ENCODE results near the gene STMP1.
"Not testable (repeated sequence)": the region's sequence is repeated elsewhere in the genome, so short reads cannot be mapped to it uniquely, and the experiment has no call there.

Gene STMP1

GRCh38 chr7:135661311-135662122 is 797 bp upstream of the STMP1 start:
- DNase-seq, result peak in 7 of 42 donors; percentile 9 to 32 (median 19)
- intact Hi-C loops (cut with DNase I), result loop anchor here (2.0 kb wide), 1 partner anchor 315 kb away; the partner anchor contains the start of gene MTPN

GRCh38 chr7:135662123-135662372 is 266 bp upstream of the STMP1 start:
- intact Hi-C loops (cut with DNase I), result loop anchor here (2.0 kb wide), 1 partner anchor 315 kb away; the partner anchor contains the start of gene MTPN
- no peak for DNase-seq

GRCh38 chr7:135664046-135664589 is 1.8 kb downstream of the STMP1 start:
- intact Hi-C loops (cut with DNase I), result no loop called here
- DNase-seq, result no peak

DNA sequence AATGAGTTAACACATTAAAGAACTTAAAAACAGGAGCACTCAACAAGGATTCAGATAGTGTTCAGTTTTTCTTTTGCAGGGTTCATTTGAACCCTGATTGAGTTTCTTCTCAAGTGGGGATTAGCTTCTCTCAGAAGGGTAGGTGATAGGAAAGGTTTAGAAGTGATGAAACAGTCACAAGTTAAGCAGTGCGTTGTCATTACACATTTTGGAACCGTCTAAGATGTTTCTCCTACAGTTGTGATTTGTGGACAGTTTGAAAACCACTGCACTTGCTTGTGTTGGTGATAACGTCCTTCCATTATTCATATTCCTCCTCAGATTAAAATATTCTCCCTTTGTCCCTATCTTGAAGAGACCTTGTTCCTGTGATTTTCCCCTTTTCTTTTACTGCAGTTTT is 2.7 kb downstream of the STMP1 start:
- no peak for DNase-seq
- intact Hi-C loops (cut with DNase I), result no loop called here

DNA sequence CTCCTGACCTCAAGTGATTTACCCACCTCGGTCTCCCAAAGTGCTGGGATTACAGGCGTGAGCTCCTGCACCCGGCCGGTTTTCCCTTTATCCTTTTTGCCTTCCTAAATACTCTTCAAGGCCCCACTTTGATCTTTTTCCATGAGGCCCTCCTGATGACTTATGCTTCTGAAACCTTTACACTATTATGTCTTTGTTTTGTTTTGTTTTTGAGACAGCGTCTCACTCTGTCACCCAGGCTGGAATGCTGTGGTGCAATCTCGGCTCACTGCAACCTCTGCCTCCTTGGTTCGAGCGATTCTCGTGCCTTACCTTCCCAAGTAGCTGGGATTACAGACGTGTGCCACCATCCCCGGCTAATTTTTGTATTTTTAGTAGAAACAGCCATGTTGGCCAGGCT is 3.8 kb downstream of the STMP1 start:
- DNase-seq, result no peak
- intact Hi-C loops (cut with DNase I), result no loop called here

DNA sequence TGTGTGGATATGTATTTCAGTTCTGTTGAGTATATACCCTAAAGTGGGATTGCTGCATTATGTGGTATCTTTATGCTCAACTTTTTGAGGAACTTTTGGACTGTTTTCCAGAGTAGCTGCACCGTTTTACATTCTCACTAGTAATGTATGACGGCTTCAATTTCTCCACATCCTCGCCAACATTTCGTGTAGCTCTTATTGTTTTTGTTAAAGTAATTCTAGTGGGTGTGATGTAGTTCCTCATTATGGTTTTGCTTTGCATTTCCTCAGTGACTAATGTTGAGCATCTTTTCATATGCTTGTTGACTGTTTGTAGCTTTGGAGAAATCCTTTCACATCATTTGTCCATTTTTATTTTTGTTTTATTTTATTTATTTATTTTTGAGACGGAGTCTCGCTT is 4.5 kb downstream of the STMP1 start:
- intact Hi-C loops (cut with DNase I), result no loop called here

DNA sequence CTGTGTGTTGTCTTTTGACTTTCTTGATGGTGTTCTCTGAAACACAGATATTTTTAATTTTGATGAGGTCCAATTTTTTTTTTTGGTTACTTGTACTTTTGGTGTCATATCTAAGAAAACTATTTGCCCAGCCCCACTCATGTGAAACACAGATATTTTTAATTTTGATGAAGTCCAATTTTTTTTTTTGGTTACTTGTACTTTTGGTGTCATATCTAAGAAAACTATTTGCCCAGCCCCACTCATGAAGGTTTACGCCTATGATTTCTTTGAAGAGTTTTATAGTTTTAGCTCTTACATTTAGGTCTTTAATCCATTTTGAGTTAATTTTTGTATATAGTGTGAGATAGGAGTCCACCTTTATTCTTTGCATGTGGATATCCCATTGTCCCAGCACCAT is 5.3 kb downstream of the STMP1 start:
- DNase-seq; intact Hi-C loops (cut with DNase I): not testable (repeated sequence)

More for the DNA sequence above, 4.5 kb downstream of the STMP1 start:
- DNase-seq, result no peak

GRCh38 chr7:135668852-135669395 is 6.6 kb downstream of the STMP1 start:
- intact Hi-C loops (cut with DNase I), result not testable (repeated sequence)

DNA sequence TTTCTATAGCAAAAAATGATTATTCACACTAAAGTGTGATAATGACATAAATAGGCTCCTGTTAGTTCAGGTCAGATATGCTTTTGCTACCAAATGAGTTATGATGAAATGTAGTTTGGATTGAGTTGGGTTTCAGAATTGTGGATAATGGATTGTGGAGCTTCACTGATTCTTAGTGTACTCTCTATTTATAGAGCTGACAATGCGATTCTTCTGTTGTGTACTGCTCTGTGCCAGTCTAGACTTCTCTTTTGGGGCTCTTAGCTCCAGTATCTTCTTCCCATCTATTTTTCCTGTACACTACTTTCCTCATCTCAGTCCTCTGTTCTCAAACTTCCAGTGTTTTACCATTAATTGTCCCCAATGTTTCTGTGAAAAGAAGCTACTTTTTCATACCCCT is 7.5 kb downstream of the STMP1 start:
- intact Hi-C loops (cut with DNase I), result no loop called here

More at GRCh38 chr7:135668852-135669395, 6.6 kb downstream of the STMP1 start:
- peak in 3 of 42 donors; percentile 9 to 48 (median 24) for DNase-seq

DNA sequence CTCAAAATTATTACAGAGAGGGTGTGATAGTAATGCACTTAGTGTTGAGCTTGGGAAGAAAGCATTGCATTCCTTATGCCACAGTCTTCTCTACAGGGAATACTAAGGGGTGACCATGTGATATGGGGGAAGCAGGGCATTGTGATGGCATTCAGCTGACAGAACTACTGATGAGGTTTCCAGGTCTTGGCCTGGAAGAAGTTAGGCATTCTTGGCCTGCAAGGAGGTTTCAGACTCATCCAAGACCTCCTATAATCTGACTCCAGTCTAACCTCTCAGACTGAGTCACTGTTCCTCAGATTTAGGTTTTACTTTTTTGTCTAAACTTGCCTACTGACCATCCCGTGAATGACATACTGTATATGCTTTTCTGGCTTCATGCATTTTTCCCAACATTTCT is 7.9 kb downstream of the STMP1 start:
- DNase-seq, result peak in 1 of 42 donors; percentile 57
- intact Hi-C loops (cut with DNase I), result no loop called here

More for the DNA sequence above, 7.5 kb downstream of the STMP1 start:
- no peak for DNase-seq

GRCh38 chr7:135672560-135673359 is 10.4 kb downstream of the STMP1 start:
- intact Hi-C loops (cut with DNase I), result no loop called here
- DNase-seq, result peak in 19 of 42 donors; percentile 16 to 75 (median 43)

DNA sequence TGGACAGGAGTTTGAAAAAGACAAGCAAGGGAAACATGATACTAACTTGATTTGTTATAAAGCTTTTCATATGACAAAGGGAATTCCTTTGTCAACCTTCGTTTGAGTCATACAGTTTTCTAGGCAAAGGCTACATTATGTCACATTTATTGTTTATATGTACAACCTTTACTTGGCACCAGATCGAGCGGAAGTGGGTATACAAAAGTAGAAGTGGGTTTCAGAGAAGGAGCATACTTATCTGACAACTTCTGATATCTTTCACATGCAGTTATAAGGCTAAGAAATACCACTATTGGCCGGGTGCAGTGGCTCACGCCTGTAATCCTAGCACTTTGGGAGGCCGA is 11.0 kb downstream of the STMP1 start:
- intact Hi-C loops (cut with DNase I), result no loop called here
- DNase-seq, result no peak

GRCh38 chr7:135678612-135679575 is 16.6 kb downstream of the STMP1 start:
- DNase-seq, result peak in 4 of 42 donors; percentile 19 to 59 (median 38)
- intact Hi-C loops (cut with DNase I), result no loop called here

DNA sequence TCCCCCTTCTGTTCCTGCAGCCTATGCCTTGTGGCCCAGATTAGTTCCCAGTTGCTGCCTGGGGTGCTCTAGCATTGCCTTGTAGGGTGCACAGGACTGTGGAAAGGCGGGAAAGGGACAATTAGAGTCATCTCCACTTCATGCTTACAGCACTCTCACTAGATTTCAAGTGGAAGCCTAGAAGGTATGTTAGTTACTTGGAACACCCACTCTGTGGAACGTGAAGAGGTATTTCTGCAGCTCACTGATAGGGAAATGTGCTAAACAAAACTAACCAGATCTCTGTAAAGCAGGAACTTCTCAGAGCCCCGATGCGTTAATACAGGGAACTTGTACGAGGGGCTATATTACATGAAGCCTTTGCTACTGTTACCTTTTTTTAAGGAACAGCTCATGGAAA is 19.4 kb downstream of the STMP1 start:
- intact Hi-C loops (cut with DNase I), result no loop called here
- no peak for DNase-seq

GRCh38 chr7:135682191-135682590 is 19.9 kb downstream of the STMP1 start:
- intact Hi-C loops (cut with DNase I), result no loop called here
- no peak for DNase-seq

DNA sequence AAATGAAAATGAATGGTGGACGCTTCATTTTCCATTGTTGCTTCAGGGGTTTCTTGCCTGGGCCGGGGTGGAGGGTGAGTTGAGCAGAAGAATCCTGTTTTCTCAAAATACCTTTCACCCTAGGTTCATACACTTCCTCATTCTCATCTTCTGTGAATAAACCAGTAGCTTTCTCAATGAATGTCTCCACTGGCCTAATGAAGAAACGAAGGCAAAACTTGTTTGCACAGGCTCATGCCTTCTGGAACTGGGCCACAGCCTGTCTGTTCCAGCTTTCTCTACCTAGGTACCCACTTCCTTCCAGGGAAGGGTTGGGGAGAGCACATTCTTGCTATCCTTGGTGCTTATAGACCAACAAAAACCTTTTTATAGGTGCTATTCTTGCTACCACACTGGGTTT is 21.3 kb downstream of the STMP1 start:
- intact Hi-C loops (cut with DNase I), result no loop called here
- DNase-seq, result no peak

DNA sequence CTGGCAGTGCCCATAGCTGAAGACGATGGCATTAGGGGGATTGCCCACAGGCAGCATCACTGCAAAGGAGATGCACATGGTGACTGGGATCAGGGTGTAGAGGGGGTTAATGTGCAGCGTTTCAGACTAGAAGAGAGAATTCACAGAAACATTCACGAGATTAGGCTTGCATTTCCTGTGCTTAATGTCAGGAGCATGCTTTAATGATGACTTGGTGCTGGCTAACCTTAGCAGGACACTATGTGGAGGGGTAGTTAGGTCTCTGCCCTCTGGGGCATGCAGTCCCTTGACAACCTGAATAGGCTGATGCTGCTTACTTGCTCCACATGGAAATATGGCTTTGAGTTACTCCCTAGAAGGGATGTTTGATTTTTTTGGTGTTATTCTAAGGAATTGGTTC is 21.8 kb downstream of the STMP1 start:
- no peak for DNase-seq
- intact Hi-C loops (cut with DNase I), result no loop called here

DNA sequence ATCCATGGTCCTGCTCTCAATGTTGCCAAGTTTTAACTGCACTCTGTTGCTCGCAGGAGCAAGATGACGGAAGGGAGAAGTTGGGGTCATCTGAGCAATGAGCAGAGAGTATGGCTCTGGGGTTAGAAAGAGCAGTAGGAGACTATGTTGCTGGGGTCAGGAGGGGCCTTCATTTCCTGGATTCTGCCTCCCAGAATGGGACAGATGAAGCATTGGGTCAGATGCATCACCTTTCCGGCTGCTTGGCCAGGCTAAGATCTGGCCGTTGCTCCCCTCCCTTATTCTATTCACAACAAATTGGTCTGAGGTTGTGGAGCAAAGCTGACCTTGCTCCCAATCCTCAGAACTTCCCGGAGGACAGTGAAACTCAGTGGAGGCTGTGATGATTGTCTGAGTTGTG is 22.4 kb downstream of the STMP1 start:
- intact Hi-C loops (cut with DNase I), result no loop called here

More for the DNA sequence above, 22.4 kb downstream of the STMP1 start:
- no peak for DNase-seq

All from head of caudate nucleus (tissue), 42 donors.